Activated naive CD4-positive, alpha-beta T cell treated with anti-CD3 and anti-CD28 coated beads, Interleukin-2, amount 10 ng/mL, durations not matched to agents 7 days and 5 days (primary cell): Measurements from ENCODE around the gene PFKFB2.

Experiments used
- CTCF ChIA-PET: fragments of 350-600 bp; sonication (Branson Sonifier 250); formaldehyde crosslinking; loops from one replicate; lab custom pipeline; 2021; ENCODE audit warnings: antibody characterized with exemption; lab: Charles Lee
- DNase-seq: peaks from one replicate; pipeline ENCODE4 v3.0.0-alpha.2; 2020
- H3K27ac Mint-ChIP-seq: one replicate; pipeline ENCODE4 v1.8.0; 2021; ENCODE audit warnings: mild to moderate bottlenecking, moderate library complexity, mixed read lengths
- H3K27me3 Mint-ChIP-seq: one replicate; pipeline ENCODE4 v1.8.0; 2021; ENCODE audit warnings: mild to moderate bottlenecking, mixed read lengths
- H3K36me3 Mint-ChIP-seq: one replicate; pipeline ENCODE4 v1.8.0; 2021; ENCODE audit warnings: mixed read lengths
- H3K4me1 Mint-ChIP-seq: one replicate; pipeline ENCODE4 v1.8.0; 2021; ENCODE audit warnings: mixed read lengths
- H3K4me3 Mint-ChIP-seq: one replicate; pipeline ENCODE4 v1.8.0; 2021; ENCODE audit warnings: mild to moderate bottlenecking, moderate library complexity, mixed read lengths
- H3K9me3 Mint-ChIP-seq: one replicate; pipeline ENCODE4 v1.8.0; 2021; ENCODE audit warnings: mixed read lengths

PFKFB2 gene

GRCh38 chr1:207069858-207070506 is 16.9 kb downstream of the PFKFB2 start:
- CTCF ChIA-PET = interaction anchor here (0.7 to 4.5 kb wide), 4 partner anchors 9 to 20 kb away, joined by 3 to 17 read pairs (median 10); partner anchors contain the start of gene YOD1
- Mint-ChIP-seq H3K36me3 (peaks cover 8% of the 10 kb centered on the region), H3K27ac (peak overlapping the region; percentile 78), H3K4me3 (no peak overlapping the region), H3K4me1 (peaks cover 46% of the 10 kb centered on the region), H3K9me3 (no peaks in the 10 kb centered on the region), H3K27me3 (peaks cover 12% of the 10 kb centered on the region)
- DNase-seq = no peak

GRCh38 chr1:207070811-207071210 is 17.7 kb downstream of the PFKFB2 start:
- CTCF ChIA-PET = interaction anchor here (0.7 to 4.5 kb wide), 7 partner anchors 10 to 24 kb away, joined by 3 to 17 read pairs (median 8); partner anchors contain the start of genes PFKFB2 and YOD1
- H3K36me3 Mint-ChIP-seq = peaks cover 8% of the 10 kb centered on the region
- no peaks in the 10 kb centered on the region for H3K9me3 Mint-ChIP-seq
- peaks cover 12% of the 10 kb centered on the region for H3K27me3 Mint-ChIP-seq
- H3K4me1 Mint-ChIP-seq = peaks cover 46% of the 10 kb centered on the region
- DNase-seq = peak; percentile 48
- H3K4me3 Mint-ChIP-seq = peak overlapping the region; percentile 4
- H3K27ac Mint-ChIP-seq = peak overlapping the region; percentile 81

- CTCF ChIA-PET = interaction anchor here (0.7 to 4.5 kb wide), 6 partner anchors 9 to 25 kb away, joined by 3 to 17 read pairs (median 9); partner anchors contain the start of genes PFKFB2 and YOD1
- H3K27ac Mint-ChIP-seq = peak overlapping the region; percentile 81
- H3K4me1 Mint-ChIP-seq = peaks cover 46% of the 10 kb centered on the region
- H3K9me3 Mint-ChIP-seq = no peaks in the 10 kb centered on the region
- no peak for DNase-seq
- H3K36me3 Mint-ChIP-seq = peaks cover 8% of the 10 kb centered on the region
- no peak overlapping the region for H3K4me3 Mint-ChIP-seq
- H3K27me3 Mint-ChIP-seq = peaks cover 12% of the 10 kb centered on the region
These were observed 18.4 kb downstream of the PFKFB2 start for GRCh38 chr1:207071426-207071825.

DNA sequence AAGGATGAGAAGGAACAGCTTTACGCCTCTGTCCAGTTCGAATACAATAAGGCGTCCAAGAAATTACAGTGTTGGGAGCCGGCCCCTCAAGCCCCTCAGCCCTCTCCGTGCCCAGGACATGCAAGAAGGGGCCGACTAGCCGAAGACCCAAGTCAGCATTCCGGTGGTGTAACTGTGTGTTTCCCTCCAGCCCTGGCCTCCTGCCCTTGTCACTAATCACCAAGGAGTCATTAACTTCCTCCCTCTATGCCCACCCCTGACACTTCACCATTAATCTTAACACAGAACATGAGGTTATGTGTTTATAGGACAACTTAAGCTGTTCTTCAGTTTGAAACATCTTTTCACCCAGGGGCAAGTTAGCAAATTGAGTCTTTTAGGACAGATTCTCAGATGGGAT is 19.2 kb downstream of the PFKFB2 start:
- peaks cover 8% of the 10 kb centered on the region for H3K36me3 Mint-ChIP-seq
- CTCF ChIA-PET = interaction anchor here (0.6 to 2.1 kb wide), 3 partner anchors 12 to 26 kb away, joined by 3 to 8 read pairs (median 6); no protein-coding TSS in a partner anchor

GRCh38 chr1:207073906-207074820 is 21.1 kb downstream of the PFKFB2 start:
- Mint-ChIP-seq H3K27ac (no peak overlapping the region), H3K9me3 (no peaks in the 10 kb centered on the region)

More for the DNA sequence above, 19.2 kb downstream of the PFKFB2 start:
- no peaks in the 10 kb centered on the region for H3K9me3 Mint-ChIP-seq
- DNase-seq = no peak
- no peak overlapping the region for H3K27ac Mint-ChIP-seq
- peaks cover 46% of the 10 kb centered on the region for H3K4me1 Mint-ChIP-seq
- H3K4me3 Mint-ChIP-seq = no peak overlapping the region
- H3K27me3 Mint-ChIP-seq = peaks cover 12% of the 10 kb centered on the region

DNA sequence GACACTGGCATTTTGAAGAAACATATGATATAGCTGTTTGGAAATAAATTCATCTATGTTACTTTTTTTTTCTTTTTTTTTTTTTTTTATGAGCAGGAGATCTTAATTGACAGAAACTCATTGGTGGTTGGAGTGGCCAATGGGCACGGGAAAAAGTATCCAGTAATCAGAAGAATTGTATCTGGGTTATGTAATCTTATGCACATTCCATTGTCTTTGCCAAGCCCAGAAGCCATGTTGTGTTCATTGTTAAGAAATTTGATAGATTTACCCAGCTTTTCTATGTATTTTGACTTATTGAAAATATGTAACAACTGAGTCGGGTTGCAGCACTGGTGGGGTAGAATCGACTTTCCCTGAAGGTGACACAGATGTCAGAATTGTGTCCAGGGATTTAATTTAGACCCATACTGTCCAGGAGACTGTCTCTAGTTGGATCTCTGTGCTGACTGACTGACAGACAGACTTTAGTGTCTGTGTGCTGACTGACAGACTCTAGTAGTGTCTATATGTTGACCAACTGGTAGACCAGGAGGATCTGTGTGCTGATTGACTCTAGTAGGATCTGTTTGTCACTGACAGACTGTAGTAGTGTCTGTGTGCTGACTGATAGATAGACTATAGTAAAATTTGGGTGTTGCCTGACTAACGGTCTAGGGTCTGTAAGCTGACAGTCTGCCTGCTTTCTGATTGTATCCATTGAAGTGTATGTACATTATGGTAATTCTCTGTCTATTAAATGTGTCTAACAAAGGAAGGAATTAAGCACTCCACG is 23.3 kb downstream of the PFKFB2 start:
- Mint-ChIP-seq H3K4me1 (peaks cover 18% of the 10 kb centered on the region), H3K9me3 (no peaks in the 10 kb centered on the region), H3K27ac (no peak overlapping the region), H3K27me3 (peaks cover 18% of the 10 kb centered on the region), H3K4me3 (no peak overlapping the region), H3K36me3 (peaks cover 2% of the 10 kb centered on the region)
- DNase-seq = no peak
- CTCF ChIA-PET = interaction anchor here (0.8 to 2.6 kb wide), 9 partner anchors 8 to 141 kb away, joined by 3 to 14 read pairs (median 4); partner anchors contain the start of gene PFKFB2

More at GRCh38 chr1:207073906-207074820, 21.1 kb downstream of the PFKFB2 start:
- H3K4me1 Mint-ChIP-seq = peaks cover 40% of the 10 kb centered on the region
- H3K36me3 Mint-ChIP-seq = peaks cover 5% of the 10 kb centered on the region
- DNase-seq = no peak
- H3K27me3 Mint-ChIP-seq = peaks cover 12% of the 10 kb centered on the region
- H3K4me3 Mint-ChIP-seq = no peak overlapping the region
- CTCF ChIA-PET = interaction anchor here (1.1 to 2.6 kb wide), 5 partner anchors 10 to 331 kb away, joined by 3 to 14 read pairs (median 6); no protein-coding TSS in a partner anchor

GRCh38 chr1:207077012-207077411 is 23.9 kb downstream of the PFKFB2 start:
- no peaks in the 10 kb centered on the region for H3K9me3 Mint-ChIP-seq
- H3K4me1 Mint-ChIP-seq = peaks cover 12% of the 10 kb centered on the region
- no peak overlapping the region for H3K4me3 Mint-ChIP-seq
- H3K27me3 Mint-ChIP-seq = peaks cover 18% of the 10 kb centered on the region
- H3K36me3 Mint-ChIP-seq = peaks cover 2% of the 10 kb centered on the region
- CTCF ChIA-PET = interaction anchor here (0.6 to 2.6 kb wide), 8 partner anchors 17 to 168 kb away, joined by 3 to 12 read pairs (median 4); partner anchors contain the start of gene PFKFB2
- DNase-seq = no peak
- no peak overlapping the region for H3K27ac Mint-ChIP-seq

DNA sequence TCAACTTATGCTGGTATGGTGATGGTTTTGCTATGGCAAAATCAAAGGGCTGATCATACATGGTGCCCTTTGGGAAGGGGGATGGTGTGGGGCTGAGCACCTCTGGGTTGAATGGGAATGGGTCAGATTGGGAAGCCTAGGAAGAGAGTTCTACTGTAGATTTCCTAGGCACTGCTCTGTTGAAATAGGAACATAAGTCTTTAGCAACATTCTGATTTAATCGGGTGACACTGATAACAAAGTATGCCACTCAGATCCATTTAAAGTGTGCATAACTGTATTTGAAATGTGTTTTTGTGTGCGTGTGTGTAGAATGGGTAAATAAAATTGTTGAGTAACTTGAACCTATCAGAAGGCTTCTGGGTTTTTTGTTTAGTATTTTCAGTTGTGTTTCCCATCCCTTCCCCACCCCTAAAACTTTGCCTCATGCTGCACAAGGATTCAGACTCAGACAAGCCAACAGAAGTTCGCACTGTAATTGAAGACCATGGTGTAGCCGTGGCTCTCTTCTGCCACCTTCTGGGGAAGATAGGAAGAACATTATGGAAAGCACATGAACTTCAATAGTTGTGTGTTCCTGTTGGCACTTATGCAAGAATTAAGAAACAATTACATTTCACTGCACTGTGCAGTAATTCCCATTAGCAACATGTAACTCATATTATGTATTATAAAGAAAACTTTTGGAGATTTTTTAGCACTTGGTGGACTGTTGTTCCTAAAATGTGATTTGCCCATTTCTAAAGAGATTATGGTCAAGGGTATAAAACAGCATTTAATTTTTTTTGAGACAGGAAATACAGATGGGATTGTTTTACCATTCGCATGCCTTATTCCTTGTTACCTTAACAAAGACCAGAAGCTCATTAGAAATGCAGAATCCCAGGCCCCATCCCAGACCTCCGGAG is 24.6 kb downstream of the PFKFB2 start:
- CTCF ChIA-PET = interaction anchor here (0.6 to 4.5 kb wide), 9 partner anchors 11 to 327 kb away, joined by 3 to 25 read pairs (median 5); partner anchors contain the start of genes C4BPB and PFKFB2
- H3K9me3 Mint-ChIP-seq = no peaks in the 10 kb centered on the region
- H3K4me3 Mint-ChIP-seq = no peak overlapping the region
- H3K36me3 Mint-ChIP-seq = peaks cover 2% of the 10 kb centered on the region
- peaks cover 5% of the 10 kb centered on the region for H3K4me1 Mint-ChIP-seq
- peaks cover 15% of the 10 kb centered on the region for H3K27me3 Mint-ChIP-seq
- DNase-seq = peak; percentile 78
- no peak overlapping the region for H3K27ac Mint-ChIP-seq

GRCh38 chr1:207078578-207079132 is 25.6 kb downstream of the PFKFB2 start:
- H3K27me3 Mint-ChIP-seq = peaks cover 16% of the 10 kb centered on the region
- no peaks in the 10 kb centered on the region for H3K36me3 Mint-ChIP-seq
- CTCF ChIA-PET = interaction anchor here (0.9 to 4.5 kb wide), 8 partner anchors 8 to 326 kb away, joined by 3 to 25 read pairs (median 4); partner anchors contain the start of gene C4BPB
- H3K4me3 Mint-ChIP-seq = no peak overlapping the region
- DNase-seq = no peak
- peaks cover 3% of the 10 kb centered on the region for H3K4me1 Mint-ChIP-seq
- H3K9me3 Mint-ChIP-seq = no peaks in the 10 kb centered on the region
- H3K27ac Mint-ChIP-seq = no peak overlapping the region

DNA sequence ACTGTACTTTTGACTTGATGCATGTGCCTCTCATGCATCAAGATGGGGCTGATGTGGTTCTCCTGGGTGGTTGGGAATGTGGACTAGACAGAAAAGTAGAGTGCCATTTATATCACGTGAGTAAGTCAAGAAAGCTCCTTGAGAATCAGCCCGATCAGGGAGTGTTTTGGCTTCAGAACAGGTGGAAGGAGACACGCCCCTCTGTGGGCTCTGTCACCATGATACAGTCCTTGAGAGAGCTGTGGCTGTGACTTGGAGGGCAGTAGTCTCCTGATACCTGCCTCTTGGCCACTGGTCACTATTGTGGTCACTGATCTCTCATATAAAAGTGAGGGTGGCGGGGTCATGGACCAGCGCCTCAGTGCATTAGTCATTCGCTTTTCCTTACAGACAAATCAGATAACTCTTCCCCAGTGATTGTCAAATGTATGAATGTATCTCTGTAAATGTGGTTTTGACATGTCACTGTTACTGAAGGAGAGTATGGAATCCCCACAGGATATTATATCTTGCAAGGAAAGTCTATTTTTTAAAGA is 26.7 kb downstream of the PFKFB2 start:
- H3K36me3 Mint-ChIP-seq = no peaks in the 10 kb centered on the region
- DNase-seq = no peak
- no peak overlapping the region for H3K4me3 Mint-ChIP-seq
- no peaks in the 10 kb centered on the region for H3K9me3 Mint-ChIP-seq
- CTCF ChIA-PET = interaction anchor here (0.6 to 4.5 kb wide), 11 partner anchors 9 to 452 kb away, joined by 3 to 25 read pairs (median 4); partner anchors contain the start of gene CD55
- H3K27ac Mint-ChIP-seq = no peak overlapping the region
- peaks cover 8% of the 10 kb centered on the region for H3K4me1 Mint-ChIP-seq
- peaks cover 15% of the 10 kb centered on the region for H3K27me3 Mint-ChIP-seq

GRCh38 chr1:207081088-207081487 is 28.0 kb downstream of the PFKFB2 start:
- DNase-seq = no peak
- H3K4me3 Mint-ChIP-seq = no peak overlapping the region
- no peaks in the 10 kb centered on the region for H3K36me3 Mint-ChIP-seq
- H3K4me1 Mint-ChIP-seq = peaks cover 14% of the 10 kb centered on the region
- H3K27ac Mint-ChIP-seq = no peak overlapping the region
- CTCF ChIA-PET = interaction anchor here (1.7 to 4.5 kb wide), 4 partner anchors 10 to 324 kb away, joined by 6 to 25 read pairs (median 15); no protein-coding TSS in a partner anchor
- H3K9me3 Mint-ChIP-seq = no peaks in the 10 kb centered on the region
- H3K27me3 Mint-ChIP-seq = peaks cover 16% of the 10 kb centered on the region

- Mint-ChIP-seq H3K27ac (no peak overlapping the region), H3K4me3 (no peak overlapping the region), H3K4me1 (peaks cover 17% of the 10 kb centered on the region), H3K36me3 (no peaks in the 10 kb centered on the region), H3K27me3 (peaks cover 17% of the 10 kb centered on the region), H3K9me3 (no peaks in the 10 kb centered on the region)
- DNase-seq = no peak
- CTCF ChIA-PET = interaction anchor here (3.2 to 4.5 kb wide), 2 partner anchors 11 to 323 kb away, joined by 10 to 25 read pairs; no protein-coding TSS in a partner anchor
These were observed 28.7 kb downstream of the PFKFB2 start for GRCh38 chr1:207081806-207082205.
